Mucosa of gallbladder (tissue), 1 donor: ENCODE results near the gene DSCAM. TPM values are rescaled to one million over a fixed set of nuclear protein-coding genes. Genes with fewer than 3 reads are reported as not detected.

ENCODE experiments used
- DNase-seq: peaks from one replicate; pipeline ENCODE4 v3.0.0-alpha.2; 2020; ENCODE audit warnings: low spot score
- total RNA-seq: library from RNA; stranded (reverse); gene quantifications from one replicate; pipeline ENCODE4 v1.2.1, GENCODE V29; 2021
- donor health status: DM: no; HTN: no; CAD: no.

The DSCAM gene
- total RNA-seq, 1 donor from 2014 or later, result 0.09 TPM

- DNase-seq, result no peak
Observed at GRCh38 chr21:40667967-40668366, 179.0 kb downstream of the DSCAM start.

- no peak for DNase-seq
Observed at GRCh38 chr21:40662889-40663288, 184.1 kb downstream of the DSCAM start.

DNA sequence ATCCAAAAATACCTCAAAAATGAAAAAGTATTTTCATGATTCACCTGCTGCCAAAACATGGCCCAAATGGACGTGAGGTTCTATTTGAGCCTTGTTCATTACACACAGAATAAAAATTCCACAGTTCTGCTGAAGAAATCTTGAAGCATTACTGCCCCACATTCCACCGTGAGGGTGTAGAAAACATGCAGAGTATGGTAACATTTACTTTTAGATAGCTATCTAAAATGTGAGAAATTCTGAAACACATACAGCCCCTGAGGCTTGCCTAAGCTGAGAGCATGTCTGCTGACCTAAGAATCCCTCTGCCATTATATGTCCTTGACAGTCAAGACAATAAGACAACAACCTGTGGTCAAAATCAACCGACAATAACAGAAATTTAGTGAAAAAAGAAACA, 186.5 kb downstream of the DSCAM start:
- DNase-seq, result no peak

- DNase-seq, result no peak
Observed at GRCh38 chr21:40658311-40658710, 188.6 kb downstream of the DSCAM start.

GRCh38 chr21:40652436-40652835, 194.5 kb downstream of the DSCAM start:
- DNase-seq, result no peak

- no peak for DNase-seq
Observed at GRCh38 chr21:40647706-40648105, 199.3 kb downstream of the DSCAM start.

DNA sequence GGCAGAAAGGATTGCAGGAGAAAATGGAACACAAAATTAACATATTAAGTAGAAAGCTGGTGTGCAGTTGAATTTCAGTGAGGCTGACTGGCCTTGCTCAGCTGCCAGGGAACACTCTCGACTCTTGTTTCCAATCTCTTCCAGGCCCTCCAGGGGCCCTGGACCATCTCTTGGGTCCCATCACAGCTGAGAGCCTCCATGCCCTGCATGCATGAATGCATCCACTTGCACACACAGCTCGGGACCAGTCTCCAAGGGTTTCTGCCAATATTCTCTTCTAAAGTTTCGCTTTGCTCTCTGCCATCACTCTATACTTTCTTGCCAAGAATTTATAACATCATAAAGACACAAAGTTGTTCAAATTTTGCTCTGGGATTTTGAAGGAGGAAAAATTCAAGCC, 200.3 kb downstream of the DSCAM start:
- no peak for DNase-seq

DNA sequence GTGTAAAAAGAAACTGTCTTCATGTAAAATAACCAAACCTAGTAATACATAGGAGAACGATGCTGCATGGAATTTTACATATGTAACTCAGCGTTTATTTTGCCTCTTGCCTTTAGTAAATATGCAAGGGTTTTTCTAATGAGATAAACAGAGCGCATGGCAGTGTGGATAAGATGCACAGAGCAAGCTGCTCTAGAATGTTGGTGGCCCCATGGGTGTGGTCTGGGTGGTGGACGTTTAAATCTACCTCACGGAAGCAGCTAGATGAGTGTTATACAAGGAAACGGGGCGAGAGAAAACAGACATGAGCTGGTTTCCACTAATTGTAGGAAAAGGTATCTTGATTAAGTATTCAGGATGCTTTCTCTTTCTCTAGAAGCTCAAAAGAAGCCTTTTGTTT, 205.9 kb downstream of the DSCAM start:
- no peak for DNase-seq

DNA sequence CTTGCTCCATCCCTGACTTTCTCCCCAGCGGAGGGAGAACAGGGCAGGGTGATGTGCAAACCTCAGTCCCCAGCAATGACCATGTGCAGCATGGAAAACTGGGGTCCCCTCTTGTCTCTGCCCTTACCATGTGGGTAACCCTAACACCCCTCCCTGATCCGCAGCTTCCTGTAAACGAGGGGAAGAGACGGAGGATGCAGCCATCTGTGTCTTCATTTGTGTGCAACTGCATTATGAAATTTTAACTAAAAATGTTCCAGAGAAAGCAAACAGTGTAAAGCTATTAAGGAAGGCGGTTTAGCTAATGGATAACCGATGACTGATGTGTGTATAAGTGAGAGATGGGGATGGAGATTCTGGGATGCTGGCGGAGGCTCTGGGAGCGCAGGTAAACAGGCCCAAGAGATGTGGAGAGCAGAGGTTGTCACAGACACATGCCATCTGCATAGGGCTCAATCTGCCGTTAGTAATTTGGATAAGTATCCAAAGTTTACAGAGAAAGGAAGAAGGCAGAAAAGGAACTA, 206.6 kb downstream of the DSCAM start:
- DNase-seq, result no peak

DNA sequence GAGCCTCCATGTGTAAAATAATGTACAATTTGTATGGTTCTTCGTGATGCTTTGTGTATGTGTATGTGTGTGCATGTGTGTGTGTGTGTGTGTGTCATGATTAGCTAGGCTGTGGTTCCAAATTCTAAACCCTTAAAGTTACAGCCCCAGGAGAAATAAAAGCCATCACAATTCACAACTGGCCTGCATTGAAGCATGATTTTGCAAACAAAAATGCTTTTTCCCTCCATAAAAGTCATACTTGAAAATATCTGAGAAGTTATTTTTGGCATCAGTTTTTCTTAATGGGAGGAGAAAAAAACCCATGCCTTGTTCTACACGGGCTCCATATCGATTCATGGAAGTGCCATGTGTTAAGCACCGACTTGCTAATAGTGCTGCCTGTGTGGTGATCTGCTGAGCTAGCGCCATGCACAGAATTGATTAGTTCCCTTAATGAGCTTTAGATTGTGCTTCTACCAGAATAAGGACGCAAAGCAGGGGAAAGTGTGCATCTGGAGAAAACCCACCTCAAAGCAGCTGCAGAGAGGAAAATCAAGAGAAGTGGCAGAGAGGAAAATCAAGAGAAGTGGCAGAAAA, 207.3 kb downstream of the DSCAM start:
- DNase-seq, result no peak

- no peak for DNase-seq
Observed at GRCh38 chr21:40638466-40639251, 208.3 kb downstream of the DSCAM start.

- DNase-seq, result no peak
Observed at GRCh38 chr21:40636026-40636425, 210.9 kb downstream of the DSCAM start.

DNA sequence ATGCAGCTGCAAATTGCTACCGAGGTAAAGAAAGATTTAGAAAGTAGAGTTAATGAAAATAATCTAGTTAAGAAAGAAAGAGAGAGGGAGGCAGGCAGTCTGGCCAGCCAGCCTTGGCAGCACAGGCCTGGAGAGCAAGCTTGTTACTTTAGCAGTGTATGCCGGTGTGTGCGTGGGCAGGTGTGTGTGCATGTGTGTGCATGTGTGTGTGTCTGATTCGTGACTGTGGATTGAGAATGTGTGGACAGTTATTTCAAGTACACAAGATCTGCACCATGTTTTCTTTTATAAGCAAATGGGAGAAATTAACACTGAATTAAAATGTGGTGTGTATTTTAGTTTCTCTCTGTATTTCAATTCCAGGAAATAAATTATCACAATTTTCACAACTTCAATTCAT, 211.6 kb downstream of the DSCAM start:
- DNase-seq, result no peak

DNA sequence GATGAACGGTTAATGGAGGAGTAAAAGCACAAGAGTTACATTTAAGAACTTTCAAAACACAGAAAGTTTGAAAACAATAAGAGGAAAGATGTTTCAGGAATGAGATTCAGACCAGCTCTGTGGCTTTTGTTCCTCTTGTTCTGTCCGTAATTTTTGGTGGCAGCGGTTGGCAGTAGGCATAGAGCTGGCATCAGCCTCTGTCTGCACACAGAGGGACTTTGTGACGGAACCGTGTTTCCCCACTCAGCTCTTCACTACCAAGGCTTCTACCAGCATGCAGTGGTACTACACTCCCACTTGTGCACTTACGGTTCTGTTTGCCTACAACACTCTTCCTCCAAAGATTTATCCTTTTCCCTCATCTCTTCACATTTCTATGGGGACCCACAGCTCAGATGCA, 212.8 kb downstream of the DSCAM start:
- no peak for DNase-seq

DNA sequence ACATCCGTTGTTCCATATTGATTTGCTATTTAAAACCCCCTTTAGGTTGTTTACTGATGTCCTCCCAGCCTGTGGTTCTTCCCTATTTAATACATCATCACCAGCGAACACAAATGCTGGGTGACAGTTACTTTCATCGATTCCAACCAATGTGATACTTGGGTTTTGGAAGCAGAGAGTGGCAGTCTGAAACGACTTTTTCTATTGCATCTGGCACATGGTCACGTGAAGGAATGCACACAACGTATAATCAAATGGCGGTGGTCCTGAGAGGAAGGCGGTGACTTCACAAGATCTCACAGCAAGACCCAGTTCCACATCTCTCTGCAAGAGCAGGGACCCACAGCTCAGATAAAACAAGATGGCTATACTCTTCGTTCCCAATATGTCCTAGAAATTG, 213.9 kb downstream of the DSCAM start:
- no peak for DNase-seq

- no peak for DNase-seq
Observed at GRCh38 chr21:40631211-40631610, 215.7 kb downstream of the DSCAM start.

DNA sequence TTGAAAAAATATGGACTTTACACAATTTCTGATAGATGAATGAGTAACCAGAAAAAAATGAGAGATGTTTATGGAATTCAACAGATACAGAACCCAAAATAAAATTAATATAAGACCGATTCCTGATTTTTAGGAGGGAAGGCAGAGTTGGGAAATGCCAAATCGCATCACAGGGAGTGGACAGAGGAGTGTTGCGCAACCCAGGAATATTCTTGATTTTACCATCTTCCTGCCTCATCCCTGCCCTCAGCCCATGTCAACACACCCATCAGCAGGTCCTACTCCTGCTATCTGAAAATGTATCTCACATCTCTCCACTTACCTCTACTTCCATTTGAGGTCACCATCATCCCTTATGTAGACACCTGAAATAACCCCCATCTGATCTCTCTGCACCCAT, 221.0 kb downstream of the DSCAM start:
- DNase-seq, result no peak

DNA sequence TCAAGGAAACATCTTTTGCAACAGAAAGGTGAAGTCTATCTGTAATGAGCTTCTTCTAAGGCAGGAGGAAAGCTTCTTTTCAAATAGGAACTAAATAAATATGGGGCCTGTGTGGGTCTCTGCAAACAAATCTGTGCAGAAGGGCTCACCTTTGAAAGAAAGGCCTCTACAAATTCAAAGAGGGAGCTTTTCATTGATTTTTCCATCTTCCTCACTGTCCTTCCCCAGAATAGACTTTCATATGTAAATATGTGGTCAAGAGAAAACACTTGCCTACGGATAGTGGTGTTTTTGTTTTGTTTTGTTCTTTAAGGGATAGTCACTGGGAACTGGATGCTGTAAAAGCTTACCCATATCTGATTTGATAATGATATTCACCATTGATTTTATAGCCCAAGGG, 223.4 kb downstream of the DSCAM start:
- DNase-seq, result no peak

GRCh38 chr21:40622531-40622930, 224.4 kb downstream of the DSCAM start:
- no peak for DNase-seq

GRCh38 chr21:40620386-40621145, 226.4 kb downstream of the DSCAM start:
- DNase-seq, result no peak

DNA sequence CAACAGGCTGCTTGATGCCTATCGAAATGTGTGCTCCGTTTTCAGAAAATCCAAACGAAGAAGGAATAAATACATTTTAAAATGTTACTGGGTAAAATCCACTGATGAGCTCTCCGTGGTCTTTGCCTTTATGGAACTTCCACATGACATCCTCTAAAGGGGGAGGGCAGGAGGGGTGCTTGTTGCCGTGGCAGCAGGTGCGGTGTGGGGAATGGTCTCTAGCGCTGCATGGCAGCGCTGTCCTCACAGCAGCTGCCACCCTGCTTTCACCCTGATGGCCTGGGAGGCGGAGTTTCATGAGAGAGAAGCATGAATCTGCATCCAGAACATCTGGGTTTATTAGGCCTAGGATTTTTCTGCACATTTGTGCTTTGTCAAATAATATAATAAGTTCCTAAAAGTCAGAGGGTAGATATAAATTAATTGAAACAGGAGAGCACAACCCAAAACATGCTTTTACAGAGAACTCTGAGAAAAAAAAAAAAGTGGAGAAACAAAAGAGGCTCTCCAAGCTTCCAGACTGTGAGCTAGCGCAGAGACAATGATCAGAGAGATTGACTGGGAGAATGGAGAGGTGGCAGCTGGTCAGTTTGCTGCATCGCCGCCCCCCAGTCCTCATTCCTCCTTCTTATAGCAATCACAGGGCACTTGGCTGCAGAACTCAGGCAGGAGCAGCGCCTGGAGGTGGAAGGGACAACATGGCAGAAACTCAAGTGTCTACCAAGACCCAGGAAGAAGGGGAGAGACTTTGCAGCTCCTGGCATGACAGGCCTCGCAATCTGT, 228.6 kb downstream of the DSCAM start:
- DNase-seq, result no peak

DNA sequence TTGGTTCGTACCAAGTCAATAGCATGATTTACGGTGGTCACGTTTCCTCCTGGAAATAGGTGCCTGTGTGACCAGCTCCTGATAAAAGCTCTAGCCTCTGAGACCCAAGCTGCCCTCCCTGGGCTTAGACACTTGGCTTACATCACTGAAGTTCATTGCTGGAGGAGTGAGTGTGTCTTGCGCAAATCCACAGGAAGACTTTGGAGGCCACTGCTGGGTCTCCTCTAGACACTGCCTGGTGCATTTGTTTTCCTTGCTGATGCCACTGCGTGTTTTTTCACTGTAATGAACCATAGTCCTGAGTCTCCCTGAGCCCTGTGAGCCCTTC, 230.6 kb downstream of the DSCAM start:
- no peak for DNase-seq
